HepG2 (cell line): Measurements from ENCODE around the gene HOXC4. TPM values are rescaled to one million over a fixed set of nuclear protein-coding genes. Genes with fewer than 3 reads are reported as not detected.

Experiments
- ATAC-seq: fragments of 200-7000 bp; cut with Tn5 transposase; 3 replicates; pipeline ENCODE4 v1.9.1; 2020; ENCODE audit warnings: mild to moderate bottlenecking, moderate library complexity
- BruUV-seq: library from RNA; stranded (reverse); fragments of 400-500 nt; replicated peaks from 2 replicates; lab custom pipeline; 2021; lab: Mats Ljungman, UMichigan
- CTCF ChIA-PET: fragments of 300-600 bp; formaldehyde crosslinking; extraction: SDS; loops from one replicate; lab custom pipeline; 2021; ENCODE audit warnings: low total read pairs, inconsistent platforms, low intra/inter-chr PET ratio; lab: Yijun Ruan, JAX
- POLR2A ChIA-PET: fragments of 350-600 bp; sonication (Branson Sonifier 250); formaldehyde crosslinking; loops from one replicate; lab custom pipeline; 2020; ENCODE audit warnings: antibody characterized with exemption, inconsistent platforms; lab: Yijun Ruan, JAX
- DNase-seq: peaks from one replicate; pipeline ENCODE4 v3.0.0-alpha.2; 2015; ENCODE audit warnings: low spot score
- FAIRE-seq: peaks from 3 replicates; lab custom pipeline; 2011; peaks lifted over from hg19 to GRCh38; lab: Jason Lieb, UNC
- H2AFZ ChIP-seq: one replicate; pipeline ENCODE4 v1.6.1; 2011; ENCODE audit warnings: low read length, inconsistent platforms
- H3K27ac ChIP-seq: fragments of 300-600 bp; 3 replicates; pipeline ENCODE4 v1.8.0; 2011; ENCODE audit warnings: mixed run types, mild to moderate bottlenecking, mixed read lengths, low read length, inconsistent platforms; ENCODE audit not compliant: insufficient read depth; ENCODE audit errors: extremely low read length
- H3K27me3 ChIP-seq, 2 experiments: fragments of 200-600 bp in 1 of 2; 2 replicates in 1 of 2; 3 replicates in 1 of 2; pipeline versions ENCODE4 v1.6.0 to v1.8.0; 2011; ENCODE audit warnings: low read length in 2 of 2, mild to moderate bottlenecking in 2 of 2, moderate library complexity in 2 of 2, inconsistent platforms in 1 of 2; ENCODE audit not compliant: insufficient read depth in 2 of 2, control insufficient read depth in 1 of 2
- H3K36me3 ChIP-seq, 2 experiments: fragments of 200-600 bp in 1 of 2; replicated peaks in 1 of 2; 2 replicates in 1 of 2; 3 replicates in 1 of 2; pipeline versions ENCODE4 v1.5.1 to v1.8.0; 2011; ENCODE audit warnings: low read length in 2 of 2, inconsistent platforms in 1 of 2; ENCODE audit not compliant: insufficient read depth in 2 of 2, control insufficient read depth in 1 of 2
- H3K4me1 ChIP-seq: 2 replicates; pipeline ENCODE4 v1.5.1; 2012; ENCODE audit warnings: low read length, inconsistent platforms; ENCODE audit not compliant: insufficient read depth
- H3K4me2 ChIP-seq: 2 replicates; pipeline ENCODE4 v1.6.0; 2011; ENCODE audit warnings: low read depth, low read length, inconsistent platforms
- H3K4me3 ChIP-seq, 3 experiments: fragments of 200-600 bp in 1 of 3; sonication (generic), shearing (Covaris generic) in 1 of 3; replicated peaks in 1 of 3; 2 replicates each; pipeline ENCODE4 v1.5.1; 2011 to 2016; ENCODE audit warnings: low read length in 3 of 3, inconsistent platforms in 2 of 3, low read depth in 2 of 3, mild to moderate bottlenecking in 2 of 3, control low read depth in 1 of 3, mixed read lengths in 1 of 3; ENCODE audit not compliant: insufficient read depth in 1 of 3
- H3K79me2 ChIP-seq: one replicate; pipeline ENCODE4 v1.6.1; 2011; ENCODE audit warnings: low read length, inconsistent platforms; ENCODE audit not compliant: insufficient read depth
- H3K9ac ChIP-seq: 2 replicates; pipeline ENCODE4 v1.6.0; 2011; ENCODE audit warnings: mild to moderate bottlenecking, low read depth, low read length, inconsistent platforms; ENCODE audit not compliant: insufficient read depth
- H3K9me3 ChIP-seq: 2 replicates; pipeline ENCODE4 v1.5.1; 2012; ENCODE audit warnings: mild to moderate bottlenecking, low read length
- H4K20me1 ChIP-seq: 2 replicates; pipeline ENCODE4 v1.6.0; 2011; ENCODE audit warnings: inconsistent platforms, mild to moderate bottlenecking, low read length, moderate library complexity; ENCODE audit not compliant: insufficient read depth
- ARID2 ChIP-seq: sonication (generic); formaldehyde crosslinking; IDR thresholded peaks from 2 replicates; pipeline ENCODE4 v1.8.1; 2022; ENCODE audit warnings: mild to moderate bottlenecking, missing genetic modification reagents, borderline replicate concordance
- ARNT2 ChIP-seq: sonication (generic); formaldehyde crosslinking; IDR thresholded peaks from 2 replicates; pipeline ENCODE4 v1.8.0; 2022; ENCODE audit warnings: mild to moderate bottlenecking, low read depth, missing genetic modification reagents, moderate library complexity
- HMGA1 ChIP-seq: sonication (generic); formaldehyde crosslinking; conservative IDR thresholded peaks from 2 replicates; pipeline ENCODE4 v1.4.0; 2020; ENCODE audit warnings: missing genetic modification reagents
- HOXA7 ChIP-seq: sonication (generic); formaldehyde crosslinking; IDR thresholded peaks from 2 replicates; pipeline ENCODE4 v1.8.1; 2022; ENCODE audit warnings: mild to moderate bottlenecking, missing genetic modification reagents, moderate library complexity
- MEF2D ChIP-seq: sonication (generic); formaldehyde crosslinking; IDR thresholded peaks from 2 replicates; pipeline ENCODE4 v1.5.1; 2020; ENCODE audit warnings: mild to moderate bottlenecking, missing genetic modification reagents
- PHF20 ChIP-seq: sonication (generic); formaldehyde crosslinking; IDR thresholded peaks from 2 replicates; pipeline ENCODE4 v1.5.0; 2020; ENCODE audit warnings: mild to moderate bottlenecking, missing genetic modification reagents
- PTBP1 ChIP-seq: fragments of 200-400 bp; formaldehyde crosslinking; IDR thresholded peaks from 2 replicates; pipeline ENCODE4 v1.6.1; 2018; ENCODE audit warnings: low read length, low read depth; ENCODE audit not compliant: poor library complexity, severe bottlenecking
- THAP11 ChIP-seq: IDR thresholded peaks from 2 replicates; pipeline ENCODE4 v1.6.1; 2016; ENCODE audit warnings: missing biosample characterization, missing genetic modification reagents
- ZNF263 ChIP-seq: sonication (generic); formaldehyde crosslinking; IDR thresholded peaks from 2 replicates; pipeline ENCODE4 v1.4.0; 2020; ENCODE audit warnings: missing genetic modification reagents
- ZNF543 ChIP-seq: sonication (generic); formaldehyde crosslinking; IDR thresholded peaks from 2 replicates; pipeline ENCODE4 v1.4.0; 2020; ENCODE audit warnings: mild to moderate bottlenecking, missing genetic modification reagents
- ZNF549 ChIP-seq: sonication (generic); formaldehyde crosslinking; IDR thresholded peaks from 2 replicates; pipeline ENCODE4 v1.5.0; 2020; ENCODE audit warnings: missing genetic modification reagents
- ZNF782 ChIP-seq: sonication (generic); formaldehyde crosslinking; IDR thresholded peaks from 2 replicates; pipeline ENCODE4 v1.4.0; 2020; ENCODE audit warnings: missing genetic modification reagents, mild to moderate bottlenecking, borderline replicate concordance
- in situ Hi-C: cut with HindIII; loops from 2 replicates; pipeline ENCODE4 v1.10.0; 2017; ENCODE audit warnings: low pct_unique_long_range_greater_than_20kb; ENCODE audit not compliant: extremely low pct_ligation_motif_present
- intact Hi-C: fragments of 100-400 bp; cut with micrococcal nuclease; formaldehyde crosslinking; loops from one replicate; pipeline ENCODE4 v1.10.0; 2022; ENCODE audit not compliant: unreplicated experiment
- polyA plus RNA-seq, 8 experiments: library from polyadenylated mRNA; depleted of rRNA in 3 of 8; stranded (reverse) in 7 of 8; unstranded in 1 of 8; fragments of >200 nt; fragmentation: Illumina TruSeq in 4 of 8; extraction: Trizol in 4 of 8; gene quantifications; 2 replicates each; pipeline versions ENCODE4 v1.2.1 to v1.2.3, GENCODE V29; 2011 to 2016; ENCODE audit warnings: low read depth in 4 of 8, missing spikeins in 1 of 8, mixed read lengths in 1 of 8; ENCODE audit not compliant: insufficient read depth in 1 of 8
- total RNA-seq, 5 experiments: library from RNA; depleted of rRNA; stranded (reverse); fragments of >200 nt; fragmentation: Illumina TruSeq; extraction: Trizol; gene quantifications; 2 replicates each; pipeline ENCODE4 v1.2.3, GENCODE V29; 2016; ENCODE audit warnings: low read depth in 1 of 5
- TF ChIP-seq, protein P1 (sequence below): IDR thresholded peaks from 2 replicates; pipeline ENCODE4 v1.6.1; 2012; ENCODE audit warnings: low read length, improper control_type of control experiment
- TF ChIP-seq, protein P2 (sequence below): IDR thresholded peaks from 2 replicates; pipeline ENCODE4 v1.6.1; 2016; ENCODE audit warnings: low read depth, control low read depth
- TF ChIP-seq, protein P3 (sequence below): sonication (generic); formaldehyde crosslinking; IDR thresholded peaks from 2 replicates; pipeline ENCODE4 v1.5.1; 2020; ENCODE audit warnings: missing genetic modification reagents, mild to moderate bottlenecking, borderline replicate concordance

HOXC4 gene
- total and polyA plus RNA-seq, 2 of the 13 experiments (the other 11 are each of a cell fraction or from before 2014, with no cell fraction given) = not detected

DNA sequence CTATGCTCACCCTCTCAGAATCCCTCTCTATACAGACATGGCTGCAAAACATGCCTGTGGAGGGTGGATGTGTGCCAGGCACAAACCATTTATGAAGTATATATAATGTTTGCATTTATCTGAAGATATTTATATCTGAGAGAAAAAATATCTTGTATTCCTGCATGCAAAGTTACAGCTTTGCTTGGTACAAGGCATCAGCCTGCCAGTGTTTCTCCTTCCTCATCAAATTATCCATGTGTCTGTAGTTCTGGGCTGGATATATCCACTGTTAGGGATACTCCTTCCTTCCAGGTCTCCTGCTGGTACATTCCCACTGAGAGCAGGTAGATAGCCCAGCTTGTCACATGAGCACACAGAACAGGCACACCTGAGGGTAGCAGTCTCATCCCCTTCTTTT is 12.0 kb downstream of the HOXC4 start:
- H3K79me2 ChIP-seq = no peaks in the 10 kb centered on the region
- intact Hi-C loops = no loop called here
- no peaks in the 10 kb centered on the region for H3K36me3 ChIP-seq
- no peak for ATAC-seq
- no peak for FAIRE-seq
- no peak overlapping the region for H3K27ac ChIP-seq
- H3K4me1 ChIP-seq = no peaks in the 10 kb centered on the region
- CTCF ChIA-PET = no interaction called here
- H2AFZ ChIP-seq = no peak overlapping the region
- no TSS peak for BruUV-seq
- POLR2A ChIA-PET = no interaction called here
- H3K4me3 ChIP-seq = no peak overlapping the region
- no peaks in the 10 kb centered on the region for H3K9me3 ChIP-seq
- no peak overlapping the region for H3K4me2 ChIP-seq
- no peaks in the 10 kb centered on the region for H4K20me1 ChIP-seq
- no peak for DNase-seq
- no peak overlapping the region for H3K9ac ChIP-seq
- no peak for TF ChIP-seq ARNT2
- TF ChIP-seq PTBP1 = no peak
- TF ChIP-seq, protein P1, sequence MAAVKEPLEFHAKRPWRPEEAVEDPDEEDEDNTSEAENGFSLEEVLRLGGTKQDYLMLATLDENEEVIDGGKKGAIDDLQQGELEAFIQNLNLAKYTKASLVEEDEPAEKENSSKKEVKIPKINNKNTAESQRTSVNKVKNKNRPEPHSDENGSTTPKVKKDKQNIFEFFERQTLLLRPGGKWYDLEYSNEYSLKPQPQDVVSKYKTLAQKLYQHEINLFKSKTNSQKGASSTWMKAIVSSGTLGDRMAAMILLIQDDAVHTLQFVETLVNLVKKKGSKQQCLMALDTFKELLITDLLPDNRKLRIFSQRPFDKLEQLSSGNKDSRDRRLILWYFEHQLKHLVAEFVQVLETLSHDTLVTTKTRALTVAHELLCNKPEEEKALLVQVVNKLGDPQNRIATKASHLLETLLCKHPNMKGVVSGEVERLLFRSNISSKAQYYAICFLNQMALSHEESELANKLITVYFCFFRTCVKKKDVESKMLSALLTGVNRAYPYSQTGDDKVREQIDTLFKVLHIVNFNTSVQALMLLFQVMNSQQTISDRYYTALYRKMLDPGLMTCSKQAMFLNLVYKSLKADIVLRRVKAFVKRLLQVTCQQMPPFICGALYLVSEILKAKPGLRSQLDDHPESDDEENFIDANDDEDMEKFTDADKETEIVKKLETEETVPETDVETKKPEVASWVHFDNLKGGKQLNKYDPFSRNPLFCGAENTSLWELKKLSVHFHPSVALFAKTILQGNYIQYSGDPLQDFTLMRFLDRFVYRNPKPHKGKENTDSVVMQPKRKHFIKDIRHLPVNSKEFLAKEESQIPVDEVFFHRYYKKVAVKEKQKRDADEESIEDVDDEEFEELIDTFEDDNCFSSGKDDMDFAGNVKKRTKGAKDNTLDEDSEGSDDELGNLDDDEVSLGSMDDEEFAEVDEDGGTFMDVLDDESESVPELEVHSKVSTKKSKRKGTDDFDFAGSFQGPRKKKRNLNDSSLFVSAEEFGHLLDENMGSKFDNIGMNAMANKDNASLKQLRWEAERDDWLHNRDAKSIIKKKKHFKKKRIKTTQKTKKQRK = no peak
- no peak for TF ChIP-seq MEF2D (CRISPR knock-in tag)
- TF ChIP-seq ZNF782 (CRISPR knock-in tag) = no peak
- no peak for TF ChIP-seq HOXA7 (CRISPR knock-in tag)
- no peak for TF ChIP-seq HMGA1 (CRISPR knock-in tag)
- no peak for TF ChIP-seq ZNF549
- no peak for TF ChIP-seq ZNF263 (CRISPR knock-in tag)
- TF ChIP-seq, protein P2, sequence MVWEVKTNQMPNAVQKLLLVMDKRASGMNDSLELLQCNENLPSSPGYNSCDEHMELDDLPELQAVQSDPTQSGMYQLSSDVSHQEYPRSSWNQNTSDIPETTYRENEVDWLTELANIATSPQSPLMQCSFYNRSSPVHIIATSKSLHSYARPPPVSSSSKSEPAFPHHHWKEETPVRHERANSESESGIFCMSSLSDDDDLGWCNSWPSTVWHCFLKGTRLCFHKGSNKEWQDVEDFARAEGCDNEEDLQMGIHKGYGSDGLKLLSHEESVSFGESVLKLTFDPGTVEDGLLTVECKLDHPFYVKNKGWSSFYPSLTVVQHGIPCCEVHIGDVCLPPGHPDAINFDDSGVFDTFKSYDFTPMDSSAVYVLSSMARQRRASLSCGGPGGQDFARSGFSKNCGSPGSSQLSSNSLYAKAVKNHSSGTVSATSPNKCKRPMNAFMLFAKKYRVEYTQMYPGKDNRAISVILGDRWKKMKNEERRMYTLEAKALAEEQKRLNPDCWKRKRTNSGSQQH = no peak
- no peak for TF ChIP-seq ARID2 (CRISPR knock-in tag)
- TF ChIP-seq, protein P3, sequence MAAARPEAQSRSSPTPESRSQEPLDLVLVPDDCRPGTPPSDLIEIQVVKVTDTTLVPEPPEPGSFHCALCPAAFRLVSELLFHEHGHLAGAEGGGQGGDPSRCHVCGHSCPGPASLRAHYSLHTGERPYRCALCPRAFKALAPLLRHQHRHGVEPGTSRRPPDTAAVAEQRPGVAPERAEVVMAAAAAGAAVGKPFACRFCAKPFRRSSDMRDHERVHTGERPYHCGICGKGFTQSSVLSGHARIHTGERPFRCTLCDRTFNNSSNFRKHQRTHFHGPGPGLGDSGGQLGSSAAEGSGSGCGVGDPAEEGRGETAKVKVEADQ = no peak
- TF ChIP-seq PHF20 = no peak
- TF ChIP-seq ZNF543 = no peak
- no peak for TF ChIP-seq THAP11 (CRISPR knock-in tag)
- in situ Hi-C loops = no loop called here
- 0 out of 5 replicates have a peak, but pooled peaks cover 0 to 4% of the 10 kb centered on the region in 2 experiments for H3K27me3 ChIP-seq
